Stimulated activated CD8-positive, alpha-beta memory T cell treated with anti-CD3 and anti-CD28 coated beads, Interleukin-15, amount 100 ng/mL, for 1 hour (primary cell): ENCODE results near the gene FDX1.

ENCODE experiments used
- DNase-seq: peaks from one replicate; pipeline ENCODE4 v3.0.0-alpha.2; 2020; ENCODE audit warnings: low read depth

Gene FDX1

DNA sequence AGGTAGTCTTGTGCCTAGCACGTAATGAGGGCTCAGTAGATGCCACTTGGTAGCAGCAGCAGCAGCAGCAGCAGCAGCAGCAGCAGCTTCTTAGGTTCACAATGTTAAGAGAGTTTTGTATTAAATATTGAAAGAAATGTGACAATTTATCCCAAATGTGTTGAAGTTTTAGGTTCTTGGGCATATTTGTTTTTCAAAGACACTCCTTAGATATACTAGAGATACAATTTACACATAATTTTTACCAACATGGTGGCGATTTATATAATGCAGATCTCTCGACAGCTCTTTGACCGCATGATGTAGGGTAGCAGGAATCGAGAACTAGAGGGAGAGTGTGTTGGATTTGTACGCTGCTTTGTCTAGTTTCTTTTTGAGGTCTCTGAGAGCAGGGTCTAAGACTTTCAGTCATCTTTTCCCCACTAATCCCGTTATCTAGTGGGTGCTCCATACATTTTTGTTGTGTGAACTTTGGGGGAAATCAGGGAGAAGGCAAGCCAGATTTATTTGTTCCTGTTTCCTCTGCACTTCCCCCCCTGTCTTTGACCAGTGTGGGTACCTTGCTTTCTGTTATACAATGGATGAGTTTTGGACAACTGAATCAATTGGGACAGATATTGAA lies 1.4 kb downstream of the FDX1 start:
- no peak for DNase-seq

DNA sequence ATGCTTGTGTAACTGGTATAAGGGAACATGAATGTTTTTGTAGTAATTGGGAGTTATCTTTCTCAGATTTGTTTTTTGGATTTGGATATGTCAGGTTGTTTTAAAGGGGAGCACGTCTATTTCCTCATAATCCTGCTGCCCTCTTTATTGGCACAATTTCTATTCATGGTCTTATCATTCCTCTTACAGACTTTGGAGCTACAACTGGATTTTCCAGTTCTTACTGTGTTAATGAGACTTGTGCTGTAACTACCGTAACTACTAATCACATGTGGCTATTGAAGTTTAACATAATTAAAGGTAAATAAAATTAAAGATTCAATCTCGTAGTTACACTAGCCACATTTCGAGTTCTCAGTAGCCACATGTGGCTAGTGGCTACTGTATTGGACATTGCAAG lies 1.9 kb downstream of the FDX1 start:
- DNase-seq: no peak

DNA sequence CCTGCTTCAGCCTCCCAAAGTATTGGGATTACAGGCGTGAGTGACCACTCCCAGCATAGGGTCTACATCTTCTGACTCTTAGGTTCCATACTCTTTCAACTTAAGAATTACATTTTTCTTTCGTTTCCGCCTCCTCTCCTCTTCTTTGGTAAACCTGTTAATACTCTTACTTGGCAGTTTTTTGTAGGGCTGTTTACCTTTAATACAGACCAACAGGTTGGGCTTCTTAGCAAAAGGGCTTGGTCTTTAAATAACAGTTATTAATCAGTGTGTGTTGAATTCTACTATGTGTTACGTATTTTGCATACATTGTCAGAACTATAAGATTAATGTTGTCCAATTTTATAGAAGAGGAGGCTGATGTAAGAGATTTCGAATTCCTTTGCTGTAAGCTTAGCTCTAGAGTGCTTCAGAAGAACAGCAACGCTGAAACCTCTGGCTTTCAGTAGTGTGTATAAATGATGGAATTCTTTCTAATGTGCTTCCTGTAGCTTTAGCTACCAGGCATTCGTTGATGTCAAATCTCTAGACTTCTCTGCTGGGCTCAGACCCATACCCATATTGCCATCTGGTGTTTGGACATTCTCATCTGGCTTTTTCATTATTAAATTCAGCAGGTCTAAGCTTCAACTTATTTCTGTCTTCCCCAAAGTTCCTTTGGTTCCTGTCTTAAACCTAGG lies 3.1 kb downstream of the FDX1 start:
- DNase-seq: no peak

GRCh38 chr11:110433393-110434333 lies 3.9 kb downstream of the FDX1 start:
- no peak for DNase-seq

GRCh38 chr11:110434952-110435779 lies 5.4 kb downstream of the FDX1 start:
- DNase-seq: no peak

DNA sequence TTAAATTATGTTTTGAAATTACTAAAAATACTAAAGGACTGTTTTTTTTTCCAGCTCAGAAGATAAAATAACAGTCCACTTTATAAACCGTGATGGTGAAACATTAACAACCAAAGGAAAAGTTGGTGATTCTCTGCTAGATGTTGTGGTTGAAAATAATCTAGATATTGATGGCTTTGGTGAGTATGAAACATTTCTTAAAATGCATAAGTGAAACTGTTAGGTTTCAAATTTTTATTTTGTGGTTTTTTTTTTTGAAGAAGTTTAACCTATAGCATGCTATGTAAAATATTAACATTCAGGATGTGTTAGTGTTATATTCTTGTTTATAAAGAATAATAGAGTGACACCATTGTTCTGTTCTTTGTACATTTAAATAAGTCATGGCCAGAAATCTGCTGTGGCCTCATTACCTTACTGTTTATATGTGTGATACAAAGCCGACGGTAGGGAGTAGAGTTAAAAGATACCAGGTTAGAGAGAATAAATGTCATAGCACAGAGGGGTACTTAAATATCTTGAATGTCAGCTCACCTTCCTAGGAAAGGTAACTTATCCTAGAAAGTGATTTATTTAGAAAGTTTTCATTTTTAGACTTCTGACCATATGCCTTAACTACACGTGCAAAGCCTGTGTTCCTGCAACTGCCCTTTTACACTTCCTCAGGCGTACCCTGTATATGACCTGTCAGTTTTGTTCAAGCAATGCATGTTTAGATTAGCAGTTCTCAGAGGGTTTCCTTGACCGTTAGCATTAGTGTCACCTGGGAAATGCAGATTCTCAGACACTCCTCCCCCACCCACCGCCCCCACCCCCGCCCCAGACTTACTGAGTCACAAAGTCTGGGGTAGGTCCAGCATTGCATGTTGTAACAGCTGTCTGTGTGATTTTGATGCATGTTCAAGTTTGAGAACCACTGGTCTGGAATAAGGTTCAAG lies 6.3 kb downstream of the FDX1 start:
- DNase-seq: no peak

- no peak for DNase-seq
Observed at GRCh38 chr11:110438017-110438416, 8.3 kb downstream of the FDX1 start.

- no peak for DNase-seq
Observed at GRCh38 chr11:110445437-110445836, 15.7 kb downstream of the FDX1 start.

GRCh38 chr11:110446061-110446460 lies 16.3 kb downstream of the FDX1 start:
- DNase-seq: no peak

- DNase-seq: no peak
Observed at GRCh38 chr11:110446594-110446993, 16.8 kb downstream of the FDX1 start.

DNA sequence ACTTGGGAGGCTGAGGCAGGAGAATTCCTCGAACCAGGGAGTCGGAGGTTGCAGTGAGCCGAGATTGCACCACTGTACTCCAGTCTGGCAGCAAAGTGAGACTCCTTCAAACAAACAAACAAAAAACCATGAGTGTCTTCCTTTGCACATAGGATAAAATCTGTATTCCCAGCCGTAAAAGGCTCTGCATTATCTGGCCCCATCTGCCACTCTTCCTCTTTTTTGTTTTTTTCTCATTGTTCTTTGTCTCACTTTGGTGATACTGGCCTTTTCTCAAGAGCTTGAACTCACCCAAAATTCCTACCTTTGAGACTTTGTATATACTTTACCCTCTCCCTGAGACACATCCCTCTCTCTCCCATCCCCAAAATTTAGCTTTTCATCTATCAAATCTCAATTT lies 17.6 kb downstream of the FDX1 start:
- DNase-seq: no peak

GRCh38 chr11:110447897-110448745 lies 18.4 kb downstream of the FDX1 start:
- no peak for DNase-seq

DNA sequence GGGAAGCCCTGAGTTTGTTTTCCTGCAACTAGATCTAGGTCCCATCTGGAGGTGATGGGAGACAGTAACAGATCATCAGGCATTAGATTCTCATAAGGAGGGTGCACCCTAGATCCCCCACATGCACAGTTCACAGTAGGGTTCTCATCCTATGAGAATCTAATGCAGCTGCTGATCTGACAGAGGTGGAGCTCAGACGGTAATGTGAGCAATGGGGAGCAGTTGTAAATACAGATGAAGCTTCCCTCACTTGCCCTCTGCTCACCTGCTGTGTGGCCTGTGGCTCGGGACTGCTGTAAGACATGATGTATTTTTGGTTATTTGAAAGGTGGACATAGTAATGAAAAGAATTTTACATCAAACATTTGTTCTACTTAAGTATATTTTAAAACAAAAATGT lies 20.5 kb downstream of the FDX1 start:
- no peak for DNase-seq

- DNase-seq: no peak
Observed at GRCh38 chr11:110452720-110453119, 23.0 kb downstream of the FDX1 start.

GRCh38 chr11:110453684-110454354 lies 24.1 kb downstream of the FDX1 start:
- DNase-seq: no peak

DNA sequence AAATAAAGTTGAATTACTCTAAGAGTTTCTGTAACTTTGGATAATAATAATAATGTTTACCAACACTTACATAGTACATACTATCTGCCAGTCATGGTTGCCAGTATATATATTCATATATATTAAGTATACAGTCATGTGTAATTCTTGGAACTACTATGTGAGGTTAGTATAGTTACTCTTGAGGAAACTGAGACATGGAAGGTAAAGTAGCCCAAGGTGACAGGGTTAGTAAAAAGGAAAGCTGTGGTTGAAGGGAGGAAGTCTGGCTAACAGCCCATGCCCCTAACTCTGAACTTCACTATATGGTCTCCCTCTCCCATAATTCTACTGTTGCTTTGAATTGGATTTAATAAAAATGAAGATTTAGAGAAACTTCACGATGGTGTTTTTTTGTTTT lies 24.9 kb downstream of the FDX1 start:
- DNase-seq: no peak

GRCh38 chr11:110455718-110456117 lies 26.0 kb downstream of the FDX1 start:
- no peak for DNase-seq

DNA sequence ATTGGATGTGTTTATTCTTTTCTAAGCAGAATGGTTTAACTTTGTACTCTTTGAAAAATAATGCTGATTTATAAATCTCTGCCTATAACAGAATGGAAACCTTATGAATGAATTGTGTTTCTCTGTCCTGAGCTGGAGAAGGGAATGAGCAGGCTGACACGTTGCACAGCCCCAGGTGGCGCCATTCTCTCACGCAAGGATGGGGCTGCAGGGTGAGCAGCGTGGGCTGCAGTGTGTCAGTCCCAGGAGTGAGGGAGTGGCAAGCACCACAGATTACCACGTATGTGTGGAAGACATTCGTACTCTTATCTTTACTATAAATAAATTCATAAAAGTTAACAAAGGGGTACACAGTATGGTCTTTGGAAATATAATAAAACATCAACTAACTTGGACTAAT lies 33.4 kb downstream of the FDX1 start:
- DNase-seq: no peak

GRCh38 chr11:110465231-110465630 lies 35.5 kb downstream of the FDX1 start:
- DNase-seq: no peak
